Natural killer cell (primary cell): ENCODE data around the gene COL8A2. TPM values are rescaled to one million over a fixed set of nuclear protein-coding genes. Genes with fewer than 3 reads are reported as not detected.

Source experiments
- ATAC-seq, 3 donors: fragments of 150-1000 bp in 2 of 3; fragments of 200-7000 bp in 1 of 3; cut with Tn5 transposase; 1 replicate in 1 of 3; 2 replicates in 2 of 3; pipeline ENCODE4 v1.10.0; 2021; ENCODE audit warnings: mild to moderate bottlenecking in 2 of 3, moderate library complexity in 2 of 3
- DNase-seq, 2 donors: peaks; one replicate each; pipeline versions ENCODE4 v3.0.0 to v3.0.0-alpha.2; 2013 to 2021; ENCODE audit warnings: mixed read lengths in 1 of 2
- H3K27ac ChIP-seq: one replicate; pipeline ENCODE4 v1.5.1; 2013; ENCODE audit warnings: mild to moderate bottlenecking, low read length
- H3K27me3 ChIP-seq: one replicate; pipeline ENCODE4 v1.6.1; 2013; ENCODE audit warnings: low read length; ENCODE audit not compliant: control insufficient read depth, insufficient read depth
- H3K36me3 ChIP-seq: one replicate; pipeline ENCODE4 v1.6.1; 2013; ENCODE audit warnings: low read length; ENCODE audit not compliant: control insufficient read depth, insufficient read depth
- H3K4me1 ChIP-seq: one replicate; pipeline ENCODE4 v1.6.1; 2013; ENCODE audit warnings: low read length; ENCODE audit not compliant: control insufficient read depth, insufficient read depth
- H3K4me3 ChIP-seq: one replicate; pipeline ENCODE4 v1.5.1; 2013; ENCODE audit warnings: low read length
- H3K9me3 ChIP-seq: one replicate; pipeline ENCODE4 v1.6.1; 2013; ENCODE audit warnings: low read length; ENCODE audit not compliant: control insufficient read depth, insufficient read depth
- H3K27ac Mint-ChIP-seq, 2 donors: one replicate each; pipeline ENCODE4 v1.8.0; 2022; ENCODE audit warnings: mild to moderate bottlenecking in 2 of 2, mixed read lengths in 2 of 2, moderate library complexity in 1 of 2
- H3K27me3 Mint-ChIP-seq, 2 donors: one replicate each; pipeline ENCODE4 v1.8.0; 2022; ENCODE audit warnings: low read depth in 2 of 2, mixed read lengths in 2 of 2
- H3K36me3 Mint-ChIP-seq: one replicate; pipeline ENCODE4 v1.8.0; 2022; ENCODE audit warnings: mixed read lengths
- H3K4me1 Mint-ChIP-seq, 2 donors: one replicate each; pipeline ENCODE4 v1.8.0; 2022; ENCODE audit warnings: mixed read lengths in 2 of 2
- H3K4me3 Mint-ChIP-seq: one replicate; pipeline ENCODE4 v1.8.0; 2022; ENCODE audit warnings: mild to moderate bottlenecking, moderate library complexity, mixed read lengths
- H3K9me3 Mint-ChIP-seq, 2 donors: one replicate each; pipeline ENCODE4 v1.8.0; 2022; ENCODE audit warnings: mixed read lengths in 2 of 2
- WGBS: methylation state at CpG from one replicate; pipeline ENCODE4 v1.1.7; 2013; ENCODE audit warnings: missing lambda C conversion rate; ENCODE audit not compliant: insufficient coverage; 5-methylcytosine and 5-hydroxymethylcytosine counted together
- intact Hi-C: fragments of 100-400 bp; cut with micrococcal nuclease; formaldehyde crosslinking; loops from one replicate; pipeline ENCODE4 v1.14.2; 2022
- total RNA-seq, 4 donors: library from RNA; stranded (reverse); fragments of 120-200 nt in 1 of 4; gene quantifications; one replicate each; pipeline versions ENCODE4 v1.2.3 to v1.2.4, GENCODE V29; 2013 to 2022
- TF ChIP-seq, protein P1 (sequence below): fragments of 200-600 bp; IDR thresholded peaks from one replicate; pipeline ENCODE4 v1.8.0; 2022; ENCODE audit warnings: antibody characterized with exemption

Gene COL8A2
- total RNA-seq, 3 donors from 2014 or later (not counting 1 experiment from before 2014, with no cell fraction given), result 0.09 to 0.20 (median 0.14) TPM

- peak in 2 of 3 donors; percentile 60 for ATAC-seq
- H3K27ac Mint-ChIP-seq, result peak overlapping the region in 1 of 2 donors; percentile 48
Measured at GRCh38 chr1:36134505-36135329, 9.7 kb upstream of the COL8A2 start.

GRCh38 chr1:36134031-36134430 lies 9.0 kb upstream of the COL8A2 start:
- Histone ChIP-seq H3K27me3 (no peaks in the 10 kb centered on the region), H3K9me3 (no peaks in the 10 kb centered on the region), H3K4me3 (no peak overlapping the region), H3K36me3 (peaks cover 25% of the 10 kb centered on the region), H3K4me1 (no peaks in the 10 kb centered on the region), H3K27ac (no peak overlapping the region)
- DNase-seq, result no peak
- H3K4me1 Mint-ChIP-seq, result no peaks in the 10 kb centered on the region
- no peaks in the 10 kb centered on the region for H3K9me3 Mint-ChIP-seq
- TF ChIP-seq, protein P1, sequence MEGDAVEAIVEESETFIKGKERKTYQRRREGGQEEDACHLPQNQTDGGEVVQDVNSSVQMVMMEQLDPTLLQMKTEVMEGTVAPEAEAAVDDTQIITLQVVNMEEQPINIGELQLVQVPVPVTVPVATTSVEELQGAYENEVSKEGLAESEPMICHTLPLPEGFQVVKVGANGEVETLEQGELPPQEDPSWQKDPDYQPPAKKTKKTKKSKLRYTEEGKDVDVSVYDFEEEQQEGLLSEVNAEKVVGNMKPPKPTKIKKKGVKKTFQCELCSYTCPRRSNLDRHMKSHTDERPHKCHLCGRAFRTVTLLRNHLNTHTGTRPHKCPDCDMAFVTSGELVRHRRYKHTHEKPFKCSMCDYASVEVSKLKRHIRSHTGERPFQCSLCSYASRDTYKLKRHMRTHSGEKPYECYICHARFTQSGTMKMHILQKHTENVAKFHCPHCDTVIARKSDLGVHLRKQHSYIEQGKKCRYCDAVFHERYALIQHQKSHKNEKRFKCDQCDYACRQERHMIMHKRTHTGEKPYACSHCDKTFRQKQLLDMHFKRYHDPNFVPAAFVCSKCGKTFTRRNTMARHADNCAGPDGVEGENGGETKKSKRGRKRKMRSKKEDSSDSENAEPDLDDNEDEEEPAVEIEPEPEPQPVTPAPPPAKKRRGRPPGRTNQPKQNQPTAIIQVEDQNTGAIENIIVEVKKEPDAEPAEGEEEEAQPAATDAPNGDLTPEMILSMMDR, result no peak
- no peak overlapping the region for H3K4me3 Mint-ChIP-seq
- peak overlapping the region in 1 of 2 donors; percentile 48 for H3K27ac Mint-ChIP-seq
- intact Hi-C loops, result no loop called here
- H3K36me3 Mint-ChIP-seq, result no peaks in the 10 kb centered on the region
- ATAC-seq, result no peak
- 90% methylated on average over 6 of the region's 6 CpGs for WGBS
- H3K27me3 Mint-ChIP-seq, result no peaks in the 10 kb centered on the region

More at GRCh38 chr1:36134505-36135329, 9.7 kb upstream of the COL8A2 start:
- no peaks in the 10 kb centered on the region for H3K27me3 Mint-ChIP-seq
- no peak overlapping the region for H3K4me3 ChIP-seq
- H3K9me3 ChIP-seq, result no peaks in the 10 kb centered on the region
- H3K4me3 Mint-ChIP-seq, result no peak overlapping the region
- DNase-seq, result peak in 1 of 2 donors; percentile 58
- H3K36me3 Mint-ChIP-seq, result no peaks in the 10 kb centered on the region
- TF ChIP-seq, protein P1, result peak; percentile 26
- no peaks in the 10 kb centered on the region for H3K27me3 ChIP-seq
- 74% methylated on average over 7 of the region's 7 CpGs for WGBS
- peaks cover 31% of the 10 kb centered on the region for H3K36me3 ChIP-seq
- H3K27ac ChIP-seq, result no peak overlapping the region
- H3K4me1 Mint-ChIP-seq, result peaks cover 0 to 3% of the 10 kb centered on the region in 2 donors
- H3K4me1 ChIP-seq, result no peaks in the 10 kb centered on the region
- H3K9me3 Mint-ChIP-seq, result no peaks in the 10 kb centered on the region
- intact Hi-C loops, result no loop called here

DNA sequence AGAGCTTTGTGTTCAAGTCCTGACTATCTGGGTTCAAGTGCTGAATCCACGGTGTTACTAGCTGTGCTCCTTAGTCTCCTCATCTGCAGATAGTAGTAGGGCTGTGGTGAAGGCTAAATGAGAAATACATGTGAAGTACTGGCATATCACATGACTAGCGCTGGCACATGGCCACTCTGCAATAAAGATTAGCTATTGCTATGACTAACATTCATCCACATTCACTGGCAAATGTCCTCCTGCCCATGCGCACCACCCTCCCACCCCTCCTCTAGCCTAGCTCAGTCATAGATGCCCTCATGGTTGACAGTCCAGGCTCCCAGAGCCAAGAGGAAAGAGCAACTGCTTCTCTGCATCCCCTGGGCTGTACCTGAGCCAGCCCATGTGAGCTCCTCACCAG lies 8.5 kb upstream of the COL8A2 start:
- no peaks in the 10 kb centered on the region for H3K36me3 Mint-ChIP-seq
- Histone ChIP-seq H3K27ac (no peak overlapping the region), H3K4me1 (no peaks in the 10 kb centered on the region), H3K36me3 (peaks cover 25% of the 10 kb centered on the region), H3K9me3 (no peaks in the 10 kb centered on the region), H3K4me3 (no peak overlapping the region), H3K27me3 (no peaks in the 10 kb centered on the region)
- no peaks in the 10 kb centered on the region for H3K4me1 Mint-ChIP-seq
- no peaks in the 10 kb centered on the region for H3K9me3 Mint-ChIP-seq
- H3K4me3 Mint-ChIP-seq, result no peak overlapping the region
- H3K27ac Mint-ChIP-seq, result no peak overlapping the region
- H3K27me3 Mint-ChIP-seq, result no peaks in the 10 kb centered on the region
- WGBS, result 88% methylated on average over 3 of the region's 3 CpGs
- DNase-seq (no peak), ATAC-seq (no peak)
- TF ChIP-seq, protein P1, result no peak
- intact Hi-C loops, result no loop called here
